ENCODE results near the gene EGF.
"Not testable (repeated sequence)": the region's sequence is repeated elsewhere in the genome, so short reads cannot be mapped to it uniquely, and the experiment has no call there.

Gene EGF

DNA sequence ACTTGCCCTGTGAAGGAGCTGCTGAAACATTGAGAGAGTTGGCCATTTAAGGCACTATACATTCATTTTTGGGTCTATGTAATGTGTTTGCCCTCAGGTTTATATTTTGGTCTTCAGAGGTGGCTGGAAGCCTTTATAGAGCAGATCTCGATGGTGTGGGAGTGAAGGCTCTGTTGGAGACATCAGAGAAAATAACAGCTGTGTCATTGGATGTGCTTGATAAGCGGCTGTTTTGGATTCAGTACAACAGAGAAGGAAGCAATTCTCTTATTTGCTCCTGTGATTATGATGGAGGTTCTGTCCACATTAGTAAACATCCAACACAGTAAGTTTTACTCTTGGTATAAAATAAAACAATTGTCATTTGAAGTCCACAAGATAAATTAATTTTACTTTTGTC, 31.1 kb downstream of the EGF start:
- Histone ChIP-seq H3K27me3 (replicated peaks) (no peaks in the 10 kb centered on the region), H3K4me3 (ENCODE audit: low read depth, low read length) (no peak overlapping the region), H3K27ac (no peak overlapping the region), H3K36me3 (replicated peaks) (no peaks in the 10 kb centered on the region)
- in situ Hi-C loops (cut with HindIII; ENCODE audit: low pct_ligation_motif_present, low sequenced_read_pairs): no loop called here
- DNase-seq: no peak
- TF ChIP-seq, protein P1, sequence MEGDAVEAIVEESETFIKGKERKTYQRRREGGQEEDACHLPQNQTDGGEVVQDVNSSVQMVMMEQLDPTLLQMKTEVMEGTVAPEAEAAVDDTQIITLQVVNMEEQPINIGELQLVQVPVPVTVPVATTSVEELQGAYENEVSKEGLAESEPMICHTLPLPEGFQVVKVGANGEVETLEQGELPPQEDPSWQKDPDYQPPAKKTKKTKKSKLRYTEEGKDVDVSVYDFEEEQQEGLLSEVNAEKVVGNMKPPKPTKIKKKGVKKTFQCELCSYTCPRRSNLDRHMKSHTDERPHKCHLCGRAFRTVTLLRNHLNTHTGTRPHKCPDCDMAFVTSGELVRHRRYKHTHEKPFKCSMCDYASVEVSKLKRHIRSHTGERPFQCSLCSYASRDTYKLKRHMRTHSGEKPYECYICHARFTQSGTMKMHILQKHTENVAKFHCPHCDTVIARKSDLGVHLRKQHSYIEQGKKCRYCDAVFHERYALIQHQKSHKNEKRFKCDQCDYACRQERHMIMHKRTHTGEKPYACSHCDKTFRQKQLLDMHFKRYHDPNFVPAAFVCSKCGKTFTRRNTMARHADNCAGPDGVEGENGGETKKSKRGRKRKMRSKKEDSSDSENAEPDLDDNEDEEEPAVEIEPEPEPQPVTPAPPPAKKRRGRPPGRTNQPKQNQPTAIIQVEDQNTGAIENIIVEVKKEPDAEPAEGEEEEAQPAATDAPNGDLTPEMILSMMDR (IDR thresholded peaks at IDR 0.05; ENCODE audit: low read depth, low read length, missing control alignments): no peak

DNA sequence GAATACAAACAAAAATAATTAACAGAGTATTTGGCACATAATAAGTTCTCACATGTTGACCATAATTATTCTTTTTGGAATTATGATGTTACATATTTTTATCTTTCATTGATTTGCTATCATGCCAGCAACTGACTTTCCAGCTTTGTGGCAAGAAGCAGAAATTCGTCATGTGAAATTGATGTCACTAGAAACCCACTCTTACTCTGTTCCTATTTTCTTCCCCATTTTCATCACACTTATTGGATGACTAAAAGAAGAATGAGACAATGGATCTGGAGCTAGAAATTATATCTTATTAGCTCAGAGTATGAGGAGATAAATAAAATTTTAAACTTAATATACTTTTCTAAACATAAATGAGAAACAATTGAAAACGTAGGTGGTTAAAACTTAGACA, 31.9 kb downstream of the EGF start:
- TF ChIP-seq, protein P1 (IDR thresholded peaks at IDR 0.05; ENCODE audit: low read depth, low read length, missing control alignments): no peak
- H3K27me3 ChIP-seq (replicated peaks): no peaks in the 10 kb centered on the region
- H3K27ac ChIP-seq: no peak overlapping the region
- DNase-seq: no peak
- no peaks in the 10 kb centered on the region for H3K36me3 ChIP-seq (replicated peaks)
- in situ Hi-C loops (cut with HindIII; ENCODE audit: low pct_ligation_motif_present, low sequenced_read_pairs): no loop called here
- H3K4me3 ChIP-seq (ENCODE audit: low read depth, low read length): no peak overlapping the region

DNA sequence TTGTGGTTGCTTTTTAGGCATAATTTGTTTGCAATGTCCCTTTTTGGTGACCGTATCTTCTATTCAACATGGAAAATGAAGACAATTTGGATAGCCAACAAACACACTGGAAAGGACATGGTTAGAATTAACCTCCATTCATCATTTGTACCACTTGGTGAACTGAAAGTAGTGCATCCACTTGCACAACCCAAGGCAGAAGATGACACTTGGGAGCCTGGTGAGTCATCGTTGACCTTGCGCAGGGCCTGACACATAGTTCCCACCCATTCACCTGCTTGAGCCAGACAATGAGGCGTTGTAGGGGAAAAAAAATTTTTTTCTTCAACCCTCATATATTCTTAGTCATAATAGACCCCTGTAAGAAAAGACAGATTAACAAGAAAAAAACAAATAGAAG, 32.4 kb downstream of the EGF start:
- in situ Hi-C loops (cut with HindIII; ENCODE audit: low pct_ligation_motif_present, low sequenced_read_pairs): no loop called here

DNA sequence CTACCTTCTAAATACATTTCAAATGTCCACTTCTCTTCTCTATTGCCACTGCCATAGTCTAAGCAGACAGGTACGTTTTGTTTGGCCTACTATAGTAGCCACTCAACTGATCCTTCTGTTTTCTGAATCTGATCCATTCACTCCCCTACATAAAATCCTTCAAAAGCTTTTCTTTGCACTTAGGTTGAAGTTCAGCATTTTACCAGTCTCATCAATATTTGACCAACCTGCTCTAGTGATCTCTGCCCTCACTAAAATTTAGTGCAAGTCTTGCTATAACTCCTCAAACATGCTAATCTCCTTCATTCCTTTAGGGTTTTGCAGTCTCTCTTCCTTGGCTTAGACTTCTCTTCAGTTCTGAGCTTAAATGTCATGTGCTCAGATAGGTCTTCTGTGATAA, 33.4 kb downstream of the EGF start:
- Histone ChIP-seq H3K27ac (no peak overlapping the region), H3K4me3 (ENCODE audit: low read depth, low read length) (no peak overlapping the region), H3K36me3 (replicated peaks) (no peaks in the 10 kb centered on the region), H3K27me3 (replicated peaks) (no peaks in the 10 kb centered on the region)
- in situ Hi-C loops (cut with HindIII; ENCODE audit: low pct_ligation_motif_present, low sequenced_read_pairs): no loop called here
- TF ChIP-seq, protein P1 (IDR thresholded peaks at IDR 0.05; ENCODE audit: low read depth, low read length, missing control alignments): no peak
- no peak for DNase-seq

More for the DNA sequence above, 32.4 kb downstream of the EGF start:
- H3K27ac ChIP-seq: no peak overlapping the region
- no peak for DNase-seq
- no peaks in the 10 kb centered on the region for H3K36me3 ChIP-seq (replicated peaks)
- no peak overlapping the region for H3K4me3 ChIP-seq (ENCODE audit: low read depth, low read length)
- no peaks in the 10 kb centered on the region for H3K27me3 ChIP-seq (replicated peaks)
- TF ChIP-seq, protein P1 (IDR thresholded peaks at IDR 0.05; ENCODE audit: low read depth, low read length, missing control alignments): no peak

DNA sequence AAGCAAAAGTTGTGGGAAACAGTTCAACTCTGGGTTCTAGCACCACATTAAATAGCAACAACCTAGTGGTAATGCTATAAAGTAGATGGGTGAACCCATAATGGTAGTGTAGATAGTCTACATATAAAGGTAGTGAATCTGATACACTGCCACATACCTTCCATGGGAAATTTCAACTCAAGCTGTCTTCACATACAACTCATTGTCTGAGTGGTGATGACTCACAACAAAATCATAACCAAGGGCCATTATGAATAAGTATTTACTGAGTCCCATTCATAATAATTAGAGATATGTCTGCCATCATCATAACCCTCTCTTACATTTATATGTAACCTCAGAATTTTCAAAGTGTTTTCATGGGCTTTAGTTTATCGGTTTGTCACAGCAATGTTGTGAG, 34.8 kb downstream of the EGF start:
- no peaks in the 10 kb centered on the region for H3K27me3 ChIP-seq (replicated peaks)
- no peak overlapping the region for H3K4me3 ChIP-seq (ENCODE audit: low read depth, low read length)
- peak overlapping the region; percentile 3 for H3K27ac ChIP-seq
- in situ Hi-C loops (cut with HindIII; ENCODE audit: low pct_ligation_motif_present, low sequenced_read_pairs): no loop called here
- H3K36me3 ChIP-seq (replicated peaks): no peaks in the 10 kb centered on the region
- TF ChIP-seq, protein P1 (IDR thresholded peaks at IDR 0.05; ENCODE audit: low read depth, low read length, missing control alignments): no peak
- peak; percentile 54 for DNase-seq

DNA sequence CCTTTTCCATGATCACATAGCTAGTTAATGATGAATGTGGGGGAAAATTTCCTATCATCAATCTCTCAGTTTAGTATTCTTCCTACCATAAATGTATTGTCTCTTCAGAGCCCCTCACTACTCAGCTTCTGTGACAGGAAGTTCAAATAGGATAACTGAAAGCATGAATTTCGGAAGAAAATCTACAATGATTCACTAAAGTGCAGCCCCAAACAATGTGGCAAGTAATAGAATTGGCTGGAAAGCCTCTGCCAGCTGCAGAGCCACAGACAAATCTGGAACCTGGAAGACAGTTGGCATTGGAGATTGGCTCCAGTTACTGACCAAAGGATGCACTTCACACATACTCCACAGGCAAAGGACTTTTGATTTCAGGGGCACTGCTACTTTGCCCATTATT, 35.2 kb downstream of the EGF start:
- in situ Hi-C loops (cut with HindIII; ENCODE audit: low pct_ligation_motif_present, low sequenced_read_pairs): no loop called here
- Histone ChIP-seq H3K36me3 (replicated peaks) (no peaks in the 10 kb centered on the region), H3K27ac (peak overlapping the region; percentile 3), H3K4me3 (ENCODE audit: low read depth, low read length) (no peak overlapping the region), H3K27me3 (replicated peaks) (no peaks in the 10 kb centered on the region)
- no peak for DNase-seq
- TF ChIP-seq, protein P1 (IDR thresholded peaks at IDR 0.05; ENCODE audit: low read depth, low read length, missing control alignments): no peak

DNA sequence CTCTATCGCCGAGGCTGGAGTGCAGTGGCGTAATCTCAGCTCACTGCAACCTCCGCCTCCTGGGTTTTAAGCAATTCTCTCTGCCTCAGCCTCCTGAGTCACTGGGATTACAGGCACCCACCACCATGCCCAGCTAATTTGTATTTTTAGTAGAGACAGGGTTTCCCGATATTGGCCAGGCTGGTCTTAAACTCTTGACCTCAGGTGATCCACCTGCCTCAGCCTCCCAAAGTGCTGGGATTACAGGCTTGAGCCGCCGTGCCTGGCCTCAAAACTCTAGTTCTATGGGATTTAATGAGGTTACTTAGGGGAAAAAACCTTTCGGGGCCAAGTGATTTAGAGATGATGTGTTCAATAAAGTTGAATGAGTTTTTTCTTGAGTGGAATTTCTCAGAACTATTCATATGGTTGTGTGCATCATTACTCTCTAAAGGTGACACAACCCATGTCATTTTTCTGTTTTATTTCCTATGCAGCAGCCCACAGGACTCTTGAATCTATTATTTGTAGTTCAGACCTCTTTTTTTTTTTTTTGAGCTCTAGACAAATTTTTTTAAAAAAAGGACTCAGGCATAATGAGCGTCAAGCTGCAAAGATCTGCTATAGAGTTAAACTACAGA, 36.5 kb downstream of the EGF start:
- DNase-seq; in situ Hi-C loops (cut with HindIII; ENCODE audit: low pct_ligation_motif_present, low sequenced_read_pairs): not testable (repeated sequence)

More for the DNA sequence above, 36.5 kb downstream of the EGF start:
- H3K27ac ChIP-seq; H3K27me3 ChIP-seq (replicated peaks); H3K36me3 ChIP-seq (replicated peaks); H3K4me3 ChIP-seq (ENCODE audit: low read depth, low read length): not testable (repeated sequence)

Measured in brain microvascular endothelial cell (primary cell).